ENCODE data around the gene FAF1.

- no peak for TF ChIP-seq POLR2A (IDR thresholded peaks at IDR 0.05)
- no peak for TF ChIP-seq CTCF (IDR thresholded peaks at IDR 0.05)
Observed at GRCh38 chr1:50846224-50846839, 113.7 kb downstream of the FAF1 start.

Data from right lobe of liver (tissue), 4 donors.